GM11168 (cell line): ENCODE results near the gene DHRSX.

Experiments
- in situ Hi-C: fragments of 300-500 bp; cut with MboI; formaldehyde crosslinking; loops from one replicate; pipeline ENCODE4 v1.12.0; 2022; ENCODE audit warnings: low sequenced_read_pairs; ENCODE audit not compliant: unreplicated experiment

The DHRSX gene

DNA sequence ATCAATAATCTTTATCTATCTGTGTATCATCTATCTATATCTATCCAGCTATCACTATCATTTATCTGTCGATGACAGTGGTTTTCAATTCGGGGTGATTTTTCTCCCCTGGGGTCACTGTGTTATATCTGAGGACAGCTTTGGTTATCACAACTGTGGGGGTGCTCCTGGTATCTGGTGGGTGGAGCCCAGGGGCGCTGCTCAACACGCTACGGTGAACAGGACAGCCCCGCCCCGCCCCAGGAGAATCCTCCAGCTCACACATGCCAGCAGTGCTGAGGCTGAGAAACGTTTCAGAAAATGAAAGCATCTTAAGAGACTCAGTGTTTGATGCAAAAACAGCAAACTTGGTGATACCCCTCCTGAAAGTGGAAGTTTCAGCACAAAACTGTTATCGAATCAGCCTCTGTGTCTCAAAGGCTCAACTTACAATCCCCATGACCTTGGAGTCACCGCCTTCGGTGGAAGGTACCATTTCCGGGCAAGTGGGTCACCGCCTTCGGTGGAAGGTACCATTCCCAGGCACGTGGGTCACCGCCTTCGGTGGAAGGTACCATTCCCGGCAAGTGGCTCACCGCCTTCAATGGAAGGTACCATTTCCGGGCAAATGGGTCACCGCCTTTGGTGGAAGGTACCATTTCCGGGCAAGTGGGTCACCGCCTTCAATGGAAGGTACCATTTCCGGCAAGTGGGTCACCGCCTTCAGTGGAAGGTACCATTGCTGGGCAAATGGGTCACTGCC, 315.3 kb downstream of the DHRSX start:
- in situ Hi-C loops = loop anchor here (25.0 kb wide), 1 partner anchor 402 kb away; no protein-coding TSS in a partner anchor

DNA sequence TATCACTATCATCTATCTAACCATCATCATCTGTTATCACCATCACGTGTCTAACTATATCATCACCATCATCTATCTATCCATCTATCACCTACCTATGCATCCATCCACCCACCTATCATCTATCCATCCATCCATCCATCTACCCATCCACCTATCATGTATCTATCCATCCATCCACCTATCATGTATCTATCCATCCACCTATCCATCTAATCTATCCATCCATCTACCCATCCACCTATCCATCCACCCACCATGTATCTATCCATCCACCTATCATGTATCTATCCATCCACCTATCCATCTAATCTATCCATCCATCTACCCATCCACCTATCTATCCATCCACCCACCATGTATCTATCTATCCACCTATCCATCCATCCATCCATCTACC, 316.7 kb downstream of the DHRSX start:
- in situ Hi-C loops = loop anchor here (25.0 kb wide), 1 partner anchor 403 kb away; no protein-coding TSS in a partner anchor

DNA sequence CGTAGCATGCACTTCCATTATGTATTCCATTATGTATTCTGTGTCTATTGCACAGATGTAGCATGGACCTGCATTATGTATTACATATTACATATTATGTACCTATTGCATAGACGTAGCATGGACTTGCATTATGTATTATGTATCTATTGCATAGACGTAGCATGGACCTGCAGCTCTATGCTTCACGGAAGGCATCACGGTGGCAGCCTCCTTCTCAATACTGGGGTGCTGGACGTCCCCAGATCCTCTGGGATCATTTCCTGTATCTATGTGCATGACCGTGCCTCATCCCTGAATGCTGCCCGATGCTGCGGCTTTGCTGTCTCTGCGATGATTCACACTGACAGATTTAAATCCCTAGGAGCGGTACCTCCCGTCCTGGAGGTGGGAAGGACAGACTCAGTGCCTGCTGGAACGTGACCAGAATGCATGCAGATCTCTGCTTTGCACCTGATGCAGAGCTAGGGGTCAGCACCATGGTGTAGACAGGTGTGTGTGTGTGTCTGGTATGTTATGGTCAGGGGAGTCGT, 317.5 kb downstream of the DHRSX start:
- in situ Hi-C loops = loop anchor here (25.0 kb wide), 1 partner anchor 404 kb away; no protein-coding TSS in a partner anchor

DNA sequence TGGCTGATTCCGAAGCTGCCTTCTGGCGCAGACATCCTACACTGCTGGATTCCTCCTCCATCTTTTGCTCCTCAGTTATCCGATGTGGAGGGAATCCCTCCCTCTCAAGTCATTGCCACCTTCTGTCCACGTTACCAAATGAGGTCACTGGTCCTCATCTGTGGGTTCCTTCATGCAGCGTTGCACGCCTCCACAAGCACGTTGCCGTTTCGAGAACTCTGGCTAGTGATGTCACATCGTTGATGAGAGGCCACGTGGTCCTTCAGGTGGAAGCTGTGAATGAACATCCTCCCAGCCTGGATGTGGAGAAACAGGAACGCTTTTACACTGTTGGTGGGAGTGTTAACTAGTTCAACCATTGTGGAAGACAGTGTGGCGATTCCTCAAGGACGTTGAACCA, 323.2 kb downstream of the DHRSX start:
- in situ Hi-C loops = loop anchor here (25.0 kb wide), 1 partner anchor 410 kb away; no protein-coding TSS in a partner anchor

DNA sequence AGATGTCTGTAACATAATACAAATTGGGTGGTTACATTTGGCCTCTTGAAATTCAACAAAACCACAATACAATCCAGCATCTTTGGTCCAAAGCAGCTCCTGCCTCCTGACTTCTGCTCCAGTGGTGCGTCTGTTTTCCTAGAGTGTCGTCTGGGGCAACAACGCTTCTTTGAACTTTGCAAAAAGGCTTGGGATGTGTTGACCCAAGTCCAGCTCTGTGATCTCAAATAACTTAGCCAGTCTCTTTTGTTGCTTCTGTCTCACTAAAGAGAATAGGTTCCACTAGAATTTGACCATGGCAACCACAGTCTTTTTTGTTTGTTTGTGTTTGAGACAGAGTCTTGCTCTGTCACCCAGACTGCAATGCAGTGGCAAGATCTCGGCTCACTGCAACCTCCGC, 324.0 kb downstream of the DHRSX start:
- in situ Hi-C loops = loop anchor here (25.0 kb wide), 1 partner anchor 411 kb away; no protein-coding TSS in a partner anchor

DNA sequence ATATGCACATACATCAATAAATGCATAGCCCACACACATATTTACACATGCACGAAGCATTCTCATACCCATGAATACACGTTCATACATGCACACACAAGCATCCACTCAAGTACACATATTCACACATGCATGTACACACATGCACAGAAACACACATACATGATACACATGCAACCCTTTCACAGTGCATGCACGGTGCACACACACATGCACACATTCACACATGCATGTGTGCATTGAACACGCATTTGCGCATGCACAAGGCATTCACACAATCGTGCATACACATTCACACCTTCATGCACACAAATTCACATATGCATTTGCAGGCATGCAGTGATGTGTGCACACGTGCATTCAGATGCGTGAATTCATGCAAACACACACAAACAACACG, 324.5 kb downstream of the DHRSX start:
- in situ Hi-C loops = loop anchor here (25.0 kb wide), 1 partner anchor 411 kb away; no protein-coding TSS in a partner anchor

DNA sequence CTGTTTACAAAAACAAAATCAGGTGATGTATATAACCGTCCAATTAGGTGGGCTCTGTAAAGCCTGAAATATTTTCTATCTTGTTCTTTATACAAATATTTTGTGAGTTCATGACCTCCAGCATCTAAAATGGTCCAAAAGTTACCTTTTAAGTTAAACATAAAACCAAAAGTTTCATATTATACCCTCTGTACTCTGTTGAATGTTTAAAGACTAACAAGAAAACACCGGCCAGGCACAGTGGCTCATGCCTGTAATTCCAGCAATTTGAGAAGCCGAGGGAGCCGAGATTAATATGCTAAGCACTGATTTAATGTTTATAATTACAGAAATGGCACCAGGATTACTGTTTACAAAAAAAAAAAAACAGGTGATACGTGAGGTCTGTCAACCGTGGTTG, 328.4 kb downstream of the DHRSX start:
- in situ Hi-C loops = no loop called here
